HFFc6 (cell line): ENCODE data around the gene MBNL2. TPM values are rescaled to one million over a fixed set of nuclear protein-coding genes. Genes with fewer than 3 reads are reported as not detected.

ENCODE experiments used
- DNase-seq: peaks from one replicate; pipeline ENCODE4 v3.0.0-alpha.2; 2018
- H3K27ac Mint-ChIP-seq: 2 replicates; pipeline ENCODE4 v1.8.0; 2020; ENCODE audit warnings: mild to moderate bottlenecking, mixed read lengths
- H3K27me3 Mint-ChIP-seq: 2 replicates; pipeline ENCODE4 v1.8.0; 2021; ENCODE audit warnings: mild to moderate bottlenecking, moderate library complexity, mixed read lengths; ENCODE audit not compliant: insufficient read depth
- H3K36me3 Mint-ChIP-seq: 2 replicates; pipeline ENCODE4 v1.8.0; 2021; ENCODE audit warnings: low read depth, mixed read lengths
- H3K4me1 Mint-ChIP-seq: 2 replicates; pipeline ENCODE4 v1.8.0; 2020; ENCODE audit warnings: low read depth, mixed read lengths
- H3K4me3 Mint-ChIP-seq: 2 replicates; pipeline ENCODE4 v1.8.0; 2020; ENCODE audit warnings: mild to moderate bottlenecking, moderate library complexity, mixed read lengths
- H3K9me3 Mint-ChIP-seq: 2 replicates; pipeline ENCODE4 v1.8.0; 2020; ENCODE audit warnings: mild to moderate bottlenecking, mixed read lengths
- total RNA-seq, 6 experiments: library from RNA; stranded (reverse); fragmentation: NEBNext Ultra II Directional; extraction: Animal tissue kit (Norgen Biotek cat#: 25700); gene quantifications; 2 replicates in 1 of 6; 3 replicates in 5 of 6; pipeline ENCODE4 v1.2.3, GENCODE V29; 2021
- TF ChIP-seq, protein P1 (sequence below): fragments of 200-600 bp; sonication (generic); IDR thresholded peaks from 2 replicates; pipeline ENCODE4 v1.5.0; 2021; ENCODE audit warnings: antibody characterized with exemption, mild to moderate bottlenecking

MBNL2 gene
- total RNA-seq, 6 experiments from 2014 or later, result 78.5 to 138 (median 99.8) TPM

DNA sequence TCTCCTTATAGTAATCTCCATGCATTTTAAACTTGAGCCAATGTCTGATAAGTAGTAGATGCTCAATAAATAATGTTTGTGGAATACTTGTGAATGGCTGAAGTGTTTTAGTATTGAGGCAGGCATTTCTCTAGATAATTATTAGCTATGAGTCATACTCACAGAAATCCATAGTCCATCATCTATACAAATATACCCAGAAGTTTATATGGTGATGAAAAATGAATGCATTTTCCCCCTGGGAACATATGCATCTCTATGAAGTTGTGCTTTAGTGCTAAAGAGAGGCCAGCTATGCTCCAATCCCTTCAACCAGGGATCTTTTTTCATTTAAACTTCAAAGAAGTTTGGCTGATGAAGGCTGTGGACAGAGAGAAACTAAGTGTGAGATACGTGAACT, 17.2 kb downstream of the MBNL2 start:
- peak overlapping the region; percentile 60 for H3K27ac Mint-ChIP-seq
- peaks cover 5% of the 10 kb centered on the region for H3K27me3 Mint-ChIP-seq
- H3K4me3 Mint-ChIP-seq, result no peak overlapping the region
- no peak for DNase-seq
- peaks cover 72% of the 10 kb centered on the region for H3K36me3 Mint-ChIP-seq
- no peaks in the 10 kb centered on the region for H3K9me3 Mint-ChIP-seq
- H3K4me1 Mint-ChIP-seq, result peaks cover 92% of the 10 kb centered on the region
- TF ChIP-seq, protein P1, sequence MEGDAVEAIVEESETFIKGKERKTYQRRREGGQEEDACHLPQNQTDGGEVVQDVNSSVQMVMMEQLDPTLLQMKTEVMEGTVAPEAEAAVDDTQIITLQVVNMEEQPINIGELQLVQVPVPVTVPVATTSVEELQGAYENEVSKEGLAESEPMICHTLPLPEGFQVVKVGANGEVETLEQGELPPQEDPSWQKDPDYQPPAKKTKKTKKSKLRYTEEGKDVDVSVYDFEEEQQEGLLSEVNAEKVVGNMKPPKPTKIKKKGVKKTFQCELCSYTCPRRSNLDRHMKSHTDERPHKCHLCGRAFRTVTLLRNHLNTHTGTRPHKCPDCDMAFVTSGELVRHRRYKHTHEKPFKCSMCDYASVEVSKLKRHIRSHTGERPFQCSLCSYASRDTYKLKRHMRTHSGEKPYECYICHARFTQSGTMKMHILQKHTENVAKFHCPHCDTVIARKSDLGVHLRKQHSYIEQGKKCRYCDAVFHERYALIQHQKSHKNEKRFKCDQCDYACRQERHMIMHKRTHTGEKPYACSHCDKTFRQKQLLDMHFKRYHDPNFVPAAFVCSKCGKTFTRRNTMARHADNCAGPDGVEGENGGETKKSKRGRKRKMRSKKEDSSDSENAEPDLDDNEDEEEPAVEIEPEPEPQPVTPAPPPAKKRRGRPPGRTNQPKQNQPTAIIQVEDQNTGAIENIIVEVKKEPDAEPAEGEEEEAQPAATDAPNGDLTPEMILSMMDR, result no peak

DNA sequence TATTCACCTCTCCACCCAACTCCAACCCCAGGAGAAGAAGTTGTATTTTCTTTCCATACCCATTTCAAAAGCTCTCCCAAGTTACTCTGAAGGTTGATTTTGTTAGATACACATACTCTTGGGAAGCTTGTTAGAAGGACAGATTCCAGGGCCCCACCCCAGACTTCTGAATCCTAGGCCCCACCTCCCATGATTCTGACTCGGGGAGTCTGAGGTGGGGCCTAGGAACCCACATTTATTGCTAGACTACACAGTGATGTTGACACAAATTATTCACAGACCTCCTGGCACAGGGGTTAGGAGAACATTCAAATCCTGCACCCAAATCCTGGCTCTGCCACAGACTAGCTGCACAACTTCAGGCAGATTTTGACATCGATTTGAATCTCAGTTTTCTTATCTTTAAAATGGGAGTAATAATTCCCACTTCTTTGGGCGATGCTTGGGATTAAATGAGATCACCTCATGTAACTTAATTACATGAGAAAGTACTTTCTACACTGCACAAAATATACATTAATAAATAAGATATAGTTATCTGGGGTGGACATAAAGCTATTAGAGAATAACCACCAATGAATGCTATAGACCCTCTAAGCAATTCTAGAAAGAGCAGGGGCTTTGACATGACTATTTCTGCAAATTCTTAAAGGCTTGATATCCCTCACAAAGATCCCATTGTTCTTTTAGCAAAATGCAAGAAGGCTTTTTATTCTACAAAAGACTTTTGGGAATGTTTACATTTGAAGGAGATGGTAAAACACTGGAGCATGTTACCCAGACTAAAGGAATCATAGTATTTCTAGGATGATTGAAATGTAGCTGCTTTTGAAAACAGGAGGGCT, 18.0 kb downstream of the MBNL2 start:
- Mint-ChIP-seq H3K4me3 (no peak overlapping the region), H3K27ac (peak overlapping the region; percentile 60), H3K27me3 (peaks cover 5% of the 10 kb centered on the region), H3K9me3 (no peaks in the 10 kb centered on the region), H3K4me1 (peaks cover 92% of the 10 kb centered on the region), H3K36me3 (peaks cover 67% of the 10 kb centered on the region)
- TF ChIP-seq, protein P1, result no peak
- DNase-seq, result no peak

DNA sequence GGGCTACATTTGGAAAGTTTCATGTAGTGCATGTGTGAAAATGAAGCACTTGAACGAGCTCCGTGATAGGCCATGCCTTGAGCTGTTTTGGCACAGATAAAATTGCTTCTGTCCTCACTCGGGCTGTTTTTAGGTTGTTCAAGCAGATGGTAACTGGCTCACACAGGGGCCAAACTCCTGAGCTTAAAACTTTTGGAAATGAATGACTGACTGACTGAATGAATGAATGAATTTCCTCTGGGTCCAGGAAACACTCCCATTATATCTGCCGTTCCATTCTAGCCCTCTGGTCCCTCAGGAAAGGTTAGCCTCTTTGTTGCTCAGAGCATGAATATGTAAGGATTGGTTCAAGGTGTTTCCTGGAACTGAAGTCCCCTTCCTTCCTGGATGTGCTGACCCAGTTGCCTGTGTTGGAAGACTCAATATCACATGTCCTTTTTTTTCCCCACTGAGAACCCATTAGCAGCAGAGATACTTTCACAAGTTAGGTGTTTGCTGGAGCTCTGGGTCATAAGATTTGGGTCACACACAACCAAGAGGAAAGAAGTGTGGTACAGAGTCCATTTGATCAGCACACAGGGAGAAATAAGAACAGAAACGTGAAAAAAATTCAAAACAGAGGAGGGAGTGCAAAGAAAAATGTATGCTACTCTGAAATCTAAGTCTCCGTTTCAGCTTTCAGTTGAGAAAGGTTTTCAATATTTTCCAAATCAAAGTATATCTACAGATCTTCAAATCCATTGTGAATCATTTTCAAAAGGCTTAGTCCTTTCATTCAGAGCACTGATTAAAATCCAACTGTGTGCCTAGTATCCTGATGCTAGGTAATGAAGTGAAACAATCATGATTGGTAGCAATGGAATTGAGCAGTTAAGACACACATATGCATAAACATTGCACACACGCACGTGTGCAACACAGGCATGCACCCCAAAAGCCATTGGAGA, 18.9 kb downstream of the MBNL2 start:
- TF ChIP-seq, protein P1, result no peak
- H3K4me1 Mint-ChIP-seq, result peaks cover 92% of the 10 kb centered on the region
- peaks cover 58% of the 10 kb centered on the region for H3K36me3 Mint-ChIP-seq
- H3K4me3 Mint-ChIP-seq, result no peak overlapping the region
- H3K27ac Mint-ChIP-seq, result no peak overlapping the region
- no peak for DNase-seq
- H3K9me3 Mint-ChIP-seq, result no peaks in the 10 kb centered on the region
- H3K27me3 Mint-ChIP-seq, result peaks cover 4% of the 10 kb centered on the region

DNA sequence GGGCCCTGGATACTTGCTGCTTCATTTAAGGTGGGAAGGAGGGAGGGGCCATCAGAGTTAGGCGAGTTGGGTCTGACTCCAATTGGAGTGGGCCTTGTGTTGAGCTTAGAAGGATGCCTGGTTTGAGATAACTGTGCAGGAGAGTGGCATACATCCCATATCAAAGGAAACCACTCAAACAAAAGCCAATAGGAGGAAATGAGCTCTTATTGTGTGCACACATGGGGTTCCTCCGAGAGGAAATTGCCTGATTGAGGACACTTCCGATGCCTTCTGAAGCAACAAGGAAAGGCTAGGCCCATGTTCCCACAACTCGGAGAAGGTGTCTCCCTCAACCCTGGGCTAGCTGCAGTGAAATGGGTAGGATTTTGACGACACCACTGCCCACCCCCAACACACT, 19.6 kb downstream of the MBNL2 start:
- H3K27ac Mint-ChIP-seq, result no peak overlapping the region

More for the DNA sequence above, 19.6 kb downstream of the MBNL2 start:
- DNase-seq, result no peak
- H3K9me3 Mint-ChIP-seq, result no peaks in the 10 kb centered on the region
- TF ChIP-seq, protein P1, result no peak
- H3K4me1 Mint-ChIP-seq, result peaks cover 92% of the 10 kb centered on the region
- H3K27me3 Mint-ChIP-seq, result peaks cover 3% of the 10 kb centered on the region; the same call in 1 of the 2 replicates
- H3K36me3 Mint-ChIP-seq, result peaks cover 51% of the 10 kb centered on the region
- no peak overlapping the region for H3K4me3 Mint-ChIP-seq
